Suprapubic skin (tissue), 4 donors: Measurements from ENCODE around the gene ULBP2. TPM values are rescaled to one million over a fixed set of nuclear protein-coding genes. Genes with fewer than 3 reads are reported as not detected.
A peak's percentile ranks its signal among the peaks of the same experiment; 100 is the strongest.
"Not testable (repeated sequence)": the region's sequence is repeated elsewhere in the genome, so short reads cannot be mapped to it uniquely, and the experiment has no call there.

ENCODE experiments used
- DNase-seq, 2 donors: peaks; one replicate each; pipeline ENCODE4 v3.0.0-alpha.2; 2019; ENCODE audit warnings: low spot score in 2 of 2
- H3K27ac ChIP-seq: fragments of 200-600 bp; sonication (generic); one replicate; pipeline ENCODE4 v1.5.1; 2019
- H3K27me3 ChIP-seq: fragments of 200-600 bp; sonication (generic); one replicate; pipeline ENCODE4 v1.5.1; 2019
- H3K36me3 ChIP-seq: fragments of 200-600 bp; sonication (generic); one replicate; pipeline ENCODE4 v1.5.1; 2019
- H3K4me1 ChIP-seq: fragments of 200-600 bp; sonication (generic); one replicate; pipeline ENCODE4 v1.5.1; 2019
- H3K4me3 ChIP-seq: fragments of 200-600 bp; sonication (generic); one replicate; pipeline ENCODE4 v1.5.1; 2019; ENCODE audit warnings: mild to moderate bottlenecking
- H3K9me3 ChIP-seq: fragments of 200-600 bp; sonication (generic); one replicate; pipeline ENCODE4 v1.5.1; 2019
- CTCF ChIP-seq, 2 donors: fragments of 200-600 bp in 1 of 2; fragments of 450-650 bp in 1 of 2; sonication (generic) in 1 of 2; IDR thresholded peaks; one replicate each; pipeline ENCODE4 v1.5.1; 2016 to 2019; ENCODE audit warnings: antibody characterized with exemption in 2 of 2, mild to moderate bottlenecking in 1 of 2, moderate library complexity in 1 of 2
- EP300 ChIP-seq: sonication (generic); formaldehyde crosslinking; IDR thresholded peaks from one replicate; pipeline ENCODE4 v1.6.1; 2017; ENCODE audit warnings: antibody characterized with exemption
- POLR2A ChIP-seq, 2 donors: fragments of 450-650 bp; IDR thresholded peaks; one replicate each; pipeline ENCODE4 v1.6.1; 2017; ENCODE audit warnings: antibody characterized with exemption in 2 of 2, mild to moderate bottlenecking in 2 of 2, moderate library complexity in 2 of 2
- POLR2AphosphoS5 ChIP-seq, 3 donors: sonication (generic); formaldehyde crosslinking; IDR thresholded peaks; one replicate each; pipeline ENCODE4 v1.6.1; 2017; ENCODE audit warnings: antibody characterized with exemption in 3 of 3
- WGBS: methylation state at CpG from one replicate; pipeline ENCODE4 v1.1.5; 2018; 5-methylcytosine and 5-hydroxymethylcytosine counted together
- total RNA-seq, 4 donors: library from RNA; depleted of rRNA; stranded (reverse); fragments of >200 nt; gene quantifications; one replicate each; pipeline ENCODE4 v1.1.0, GENCODE V29; 2016

Gene ULBP2
- total RNA-seq, 4 donors from 2014 or later = 0.76 to 0.95 TPM; not detected in 2

- no peak overlapping the region for H3K4me3 ChIP-seq
- peaks cover 95% of the 10 kb centered on the region for H3K27me3 ChIP-seq
- DNase-seq = no peak
- no peaks in the 10 kb centered on the region for H3K9me3 ChIP-seq
- no peak overlapping the region for H3K27ac ChIP-seq
- H3K4me1 ChIP-seq = peaks cover 19% of the 10 kb centered on the region
- WGBS = 12% methylated on average over 17 of the region's 17 CpGs
- TF ChIP-seq POLR2AphosphoS5 (IDR thresholded peaks at IDR 0.05) = no peak
- TF ChIP-seq EP300 = no peak
- TF ChIP-seq POLR2A (IDR thresholded peaks at IDR 0.05) = no peak
- TF ChIP-seq CTCF (IDR thresholded peaks at IDR 0.05) = no peak
- H3K36me3 ChIP-seq = no peaks in the 10 kb centered on the region
Measured at GRCh38 chr6:149988550-149989346, 46.9 kb downstream of the ULBP2 start.

GRCh38 chr6:149990212-149990660 lies 48.4 kb downstream of the ULBP2 start:
- Histone ChIP-seq H3K9me3 (no peaks in the 10 kb centered on the region), H3K36me3 (no peaks in the 10 kb centered on the region), H3K27me3 (peaks cover 100% of the 10 kb centered on the region), H3K27ac (no peak overlapping the region), H3K4me1 (peaks cover 19% of the 10 kb centered on the region), H3K4me3 (peak overlapping the region; percentile 36)
- 1% methylated on average over 29 of the region's 32 CpGs for WGBS
- TF ChIP-seq POLR2A (IDR thresholded peaks at IDR 0.05) (no peak), POLR2AphosphoS5 (IDR thresholded peaks at IDR 0.05) (no peak), CTCF (IDR thresholded peaks at IDR 0.05) (no peak), EP300 (no peak)
- DNase-seq = peak in 1 of 2 donors; percentile 62

GRCh38 chr6:149990661-149991471 lies 49.1 kb downstream of the ULBP2 start:
- WGBS = 5% methylated on average over 14 of the region's 49 CpGs
- H3K4me3 ChIP-seq = peak overlapping the region; percentile 36
- H3K36me3 ChIP-seq = no peaks in the 10 kb centered on the region
- peaks cover 19% of the 10 kb centered on the region for H3K4me1 ChIP-seq
- TF ChIP-seq POLR2A (IDR thresholded peaks at IDR 0.05) = no peak
- no peak for TF ChIP-seq CTCF (IDR thresholded peaks at IDR 0.05)
- TF ChIP-seq EP300 = no peak
- TF ChIP-seq POLR2AphosphoS5 (IDR thresholded peaks at IDR 0.05) = no peak
- no peak overlapping the region for H3K27ac ChIP-seq
- no peaks in the 10 kb centered on the region for H3K9me3 ChIP-seq
- DNase-seq = peak in 1 of 2 donors; percentile 58
- H3K27me3 ChIP-seq = peaks cover 100% of the 10 kb centered on the region

- not testable (repeated sequence) for H3K36me3 ChIP-seq, H3K4me3 ChIP-seq, H3K9me3 ChIP-seq, H3K27ac ChIP-seq, DNase-seq
- peaks cover 19% of the 10 kb centered on the region for H3K4me1 ChIP-seq
- 2% methylated on average over 5 of the region's 7 CpGs for WGBS
- peaks cover 100% of the 10 kb centered on the region for H3K27me3 ChIP-seq
Measured at GRCh38 chr6:149991472-149991795, 49.6 kb downstream of the ULBP2 start.

GRCh38 chr6:149991838-149992237 lies 50.0 kb downstream of the ULBP2 start:
- 40% methylated on average over 4 of the region's 4 CpGs for WGBS
- DNase-seq = no peak
- Histone ChIP-seq H3K36me3 (no peaks in the 10 kb centered on the region), H3K4me1 (peaks cover 19% of the 10 kb centered on the region), H3K9me3 (no peaks in the 10 kb centered on the region), H3K4me3 (no peak overlapping the region), H3K27ac (no peak overlapping the region), H3K27me3 (peaks cover 100% of the 10 kb centered on the region)
- TF ChIP-seq POLR2A (IDR thresholded peaks at IDR 0.05) = no peak
- no peak for TF ChIP-seq EP300
- no peak for TF ChIP-seq POLR2AphosphoS5 (IDR thresholded peaks at IDR 0.05)
- TF ChIP-seq CTCF (IDR thresholded peaks at IDR 0.05) = no peak
